ENCODE data around the gene ELAPOR1.

- TF ChIP-seq TCF7 (IDR thresholded peaks at IDR 0.05; ENCODE audit: borderline replicate concordance): no peak
- no peak for TF ChIP-seq SAP30 (IDR thresholded peaks at IDR 0.05; ENCODE audit: borderline replicate concordance, insufficient read depth, low read depth, low read length, poor library complexity, severe bottlenecking)
- TF ChIP-seq ARHGAP35 (IDR thresholded peaks at IDR 0.05; ENCODE audit: partially characterized antibody): no peak
- no peak for TF ChIP-seq ZC3H11A (IDR thresholded peaks at IDR 0.05; ENCODE audit: low read depth, low read length)
- no peak for TF ChIP-seq IFI16 (CRISPR knock-in tag; IDR thresholded peaks at IDR 0.05)
- peak; percentile 12 to 34; a peak in 1 of 4 replicates for TF ChIP-seq NRF1 (conservative IDR thresholded peaks at IDR 0.05 in 1 of 2, IDR thresholded peaks at IDR 0.05 in 1 of 2)
- TF ChIP-seq CTCF (IDR thresholded peaks at IDR 0.05 in 2 of 3, conservative IDR thresholded peaks at IDR 0.05 in 1 of 3; ENCODE audit: insufficient read depth in 2 of 3, low read depth in 1 of 3, low read length in 3 of 3): peak; percentile 96 to 99 (median 97)
- peak; percentile 48 for TF ChIP-seq SMAD1 (IDR thresholded peaks at IDR 0.05; ENCODE audit: low read depth, low read length, partially characterized antibody)
- TF ChIP-seq TAF1 (IDR thresholded peaks at IDR 0.05; ENCODE audit: control insufficient read depth, extremely low read depth, insufficient read depth, low read length, severe bottlenecking): no peak
Observed at GRCh38 chr1:109112652-109113285, 1.1 kb upstream of the ELAPOR1 start.

Data from K562 (cell line).